Gastrocnemius medialis (tissue), 4 donors: Measurements from ENCODE around the gene HOXC11. TPM values are rescaled to one million over a fixed set of nuclear protein-coding genes. Genes with fewer than 3 reads are reported as not detected.
A peak's percentile ranks its signal among the peaks of the same experiment; 100 is the strongest.

Experiments
- ATAC-seq, 2 donors: fragments of 150-250 bp; one replicate each; pipeline ENCODE4 v1.9.1; 2016
- DNase-seq, 2 donors: peaks; one replicate each; pipeline ENCODE4 v3.0.0-alpha.2; 2019
- H3K27ac ChIP-seq, 4 donors: fragments of 200-600 bp; sonication (generic); 1 replicate in 1 of 4; 2 replicates in 3 of 4; pipeline ENCODE4 v1.5.1; 2016 to 2018; ENCODE audit warnings: mild to moderate bottlenecking in 2 of 4, moderate library complexity in 1 of 4
- H3K27me3 ChIP-seq, 3 donors: fragments of 200-600 bp; sonication (generic) in 2 of 3; 1 replicate in 1 of 3; 2 replicates in 2 of 3; pipeline versions ENCODE4 v1.5.1 to v1.6.0; 2016 to 2019; ENCODE audit warnings: mild to moderate bottlenecking in 1 of 3, moderate library complexity in 1 of 3
- H3K36me3 ChIP-seq, 2 donors: fragments of 200-600 bp; sonication (generic) in 1 of 2; one replicate each; pipeline ENCODE4 v1.5.1; 2017 to 2018
- H3K4me1 ChIP-seq, 2 donors: fragments of 200-600 bp; sonication (generic) in 1 of 2; one replicate each; pipeline ENCODE4 v1.5.1; 2016 to 2017; ENCODE audit warnings: mild to moderate bottlenecking in 2 of 2
- H3K4me3 ChIP-seq, 4 donors: fragments of 200-600 bp; sonication (generic) in 3 of 4; 1 replicate in 1 of 4; 2 replicates in 3 of 4; pipeline ENCODE4 v1.5.1; 2016 to 2019; ENCODE audit warnings: mild to moderate bottlenecking in 2 of 4
- H3K9me3 ChIP-seq, 3 donors: fragments of 200-600 bp; sonication (generic) in 2 of 3; 1 replicate in 1 of 3; 2 replicates in 2 of 3; pipeline ENCODE4 v1.5.1; 2016 to 2019
- POLR2A ChIP-seq, 2 donors: fragments of 450-650 bp; IDR thresholded peaks; one replicate each; pipeline ENCODE4 v1.6.1; 2017; ENCODE audit warnings: antibody characterized with exemption in 2 of 2, mild to moderate bottlenecking in 2 of 2, moderate library complexity in 2 of 2
- in situ Hi-C, 4 donors: fragments of 200-750 bp; cut with MboI; loops; one replicate each; pipeline versions ENCODE4 v1.15.0 to v1.8.0; 2017; ENCODE audit warnings: low sequenced_read_pairs in 4 of 4
- intact Hi-C: fragments of 100-400 bp; cut with DNase I; formaldehyde crosslinking; loops from one replicate; pipeline ENCODE4 v1.15.1; 2023; ENCODE audit warnings: low total_unique reads
- total RNA-seq, 4 donors: library from RNA; depleted of rRNA; stranded (reverse); fragments of >200 nt; gene quantifications; one replicate each; pipeline versions ENCODE4 v1.1.0 to v1.2.3, GENCODE V29; 2016
- TF ChIP-seq, protein P1 (sequence below), 5 experiments: fragments of 450-650 bp in 3 of 5; fragments of 200-600 bp in 2 of 5; sonication (generic) in 2 of 5; IDR thresholded peaks in 4 of 5; conservative IDR thresholded peaks in 1 of 5; 1 replicate in 4 of 5; 2 replicates in 1 of 5; pipeline ENCODE4 v1.5.1; 2016 to 2019; ENCODE audit warnings: antibody characterized with exemption in 5 of 5, mild to moderate bottlenecking in 3 of 5, moderate library complexity in 3 of 5

The HOXC11 gene
- total RNA-seq, 4 donors from 2014 or later: 0.24 to 1.1 (median 0.44) TPM

DNA sequence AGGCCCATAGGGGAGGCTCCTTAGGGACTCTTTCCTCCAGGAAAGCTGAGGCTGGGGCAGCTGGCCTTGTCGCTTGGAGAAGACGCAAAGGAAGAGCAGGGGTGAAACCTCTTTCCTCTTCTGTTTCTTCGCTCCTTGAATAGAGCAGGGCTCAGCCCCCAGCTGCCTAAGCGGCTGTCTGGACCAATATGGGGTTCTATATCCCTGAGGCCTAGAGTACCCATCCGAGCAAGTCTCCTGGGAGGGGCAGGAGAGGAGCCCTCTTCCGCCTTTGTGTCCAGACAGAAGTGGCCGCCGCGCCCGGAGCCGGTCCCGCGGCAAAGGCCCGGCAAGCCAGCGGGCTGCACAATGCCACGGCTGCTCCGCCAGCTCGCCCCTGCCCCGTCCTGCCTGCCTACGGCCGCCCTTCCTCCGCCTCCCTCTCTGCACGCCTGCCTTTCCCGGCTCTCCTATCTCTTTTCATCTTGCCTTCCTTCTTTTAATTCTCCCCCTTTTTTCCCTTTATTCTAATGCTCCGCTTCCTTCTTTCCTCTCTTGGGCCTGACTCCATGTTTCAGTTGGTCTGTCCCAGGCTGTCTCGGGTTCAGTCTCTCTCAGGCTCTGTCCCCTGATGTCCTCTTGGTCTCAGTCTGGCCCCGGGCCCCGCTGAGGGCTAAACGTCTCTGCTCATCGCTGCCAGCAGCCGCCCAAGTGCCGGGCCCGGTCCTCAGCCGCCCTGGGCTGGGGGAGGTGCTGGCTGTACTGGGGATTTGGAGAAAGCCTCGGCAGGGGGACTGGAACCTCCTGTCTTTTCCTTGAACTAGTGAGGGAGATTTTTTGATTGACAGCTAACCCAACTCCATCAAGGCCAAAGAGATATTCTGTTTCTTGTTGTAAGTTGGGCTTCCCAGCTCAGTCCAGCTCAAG lies 24.5 kb downstream of the HOXC11 start:
- H3K27ac ChIP-seq: peak overlapping the region; percentile 94 to 100 (median 98)
- peak overlapping the region; percentile 64 to 88 (median 80) for H3K4me3 ChIP-seq
- intact Hi-C loops: loop anchor here (10.0 kb wide), 2 partner anchors 953 to 1727 kb away; partner anchors contain the start of genes CD63 and RDH5
- in situ Hi-C loops: loop anchor here in 3 of 4 donors (25.0 kb wide), 3 partner anchors 215 to 1715 kb away; partner anchors contain the start of genes GPR84 (in 2 of the 3), BLOC1S1 (in 1 of the 3), ITGA7 (in 1 of the 3) and RDH5 (in 1 of the 3)
- peak in 1 of 2 donors; percentile 78 for DNase-seq
- H3K4me1 ChIP-seq: peaks cover 29% of the 10 kb centered on the region in 2 donors
- no peaks in the 10 kb centered on the region for H3K9me3 ChIP-seq
- ATAC-seq: peak in 1 of 2 donors; percentile 2
- H3K36me3 ChIP-seq: no peaks in the 10 kb centered on the region
- TF ChIP-seq, protein P1, sequence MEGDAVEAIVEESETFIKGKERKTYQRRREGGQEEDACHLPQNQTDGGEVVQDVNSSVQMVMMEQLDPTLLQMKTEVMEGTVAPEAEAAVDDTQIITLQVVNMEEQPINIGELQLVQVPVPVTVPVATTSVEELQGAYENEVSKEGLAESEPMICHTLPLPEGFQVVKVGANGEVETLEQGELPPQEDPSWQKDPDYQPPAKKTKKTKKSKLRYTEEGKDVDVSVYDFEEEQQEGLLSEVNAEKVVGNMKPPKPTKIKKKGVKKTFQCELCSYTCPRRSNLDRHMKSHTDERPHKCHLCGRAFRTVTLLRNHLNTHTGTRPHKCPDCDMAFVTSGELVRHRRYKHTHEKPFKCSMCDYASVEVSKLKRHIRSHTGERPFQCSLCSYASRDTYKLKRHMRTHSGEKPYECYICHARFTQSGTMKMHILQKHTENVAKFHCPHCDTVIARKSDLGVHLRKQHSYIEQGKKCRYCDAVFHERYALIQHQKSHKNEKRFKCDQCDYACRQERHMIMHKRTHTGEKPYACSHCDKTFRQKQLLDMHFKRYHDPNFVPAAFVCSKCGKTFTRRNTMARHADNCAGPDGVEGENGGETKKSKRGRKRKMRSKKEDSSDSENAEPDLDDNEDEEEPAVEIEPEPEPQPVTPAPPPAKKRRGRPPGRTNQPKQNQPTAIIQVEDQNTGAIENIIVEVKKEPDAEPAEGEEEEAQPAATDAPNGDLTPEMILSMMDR (IDR thresholded peaks at IDR 0.05 in 4 of 5, conservative IDR thresholded peaks at IDR 0.05 in 1 of 5): no peak
- peak; percentile 11 to 22 for TF ChIP-seq POLR2A (IDR thresholded peaks at IDR 0.05)
- H3K27me3 ChIP-seq: peaks cover 0 to 4% (median 0%) of the 10 kb centered on the region in 3 donors

DNA sequence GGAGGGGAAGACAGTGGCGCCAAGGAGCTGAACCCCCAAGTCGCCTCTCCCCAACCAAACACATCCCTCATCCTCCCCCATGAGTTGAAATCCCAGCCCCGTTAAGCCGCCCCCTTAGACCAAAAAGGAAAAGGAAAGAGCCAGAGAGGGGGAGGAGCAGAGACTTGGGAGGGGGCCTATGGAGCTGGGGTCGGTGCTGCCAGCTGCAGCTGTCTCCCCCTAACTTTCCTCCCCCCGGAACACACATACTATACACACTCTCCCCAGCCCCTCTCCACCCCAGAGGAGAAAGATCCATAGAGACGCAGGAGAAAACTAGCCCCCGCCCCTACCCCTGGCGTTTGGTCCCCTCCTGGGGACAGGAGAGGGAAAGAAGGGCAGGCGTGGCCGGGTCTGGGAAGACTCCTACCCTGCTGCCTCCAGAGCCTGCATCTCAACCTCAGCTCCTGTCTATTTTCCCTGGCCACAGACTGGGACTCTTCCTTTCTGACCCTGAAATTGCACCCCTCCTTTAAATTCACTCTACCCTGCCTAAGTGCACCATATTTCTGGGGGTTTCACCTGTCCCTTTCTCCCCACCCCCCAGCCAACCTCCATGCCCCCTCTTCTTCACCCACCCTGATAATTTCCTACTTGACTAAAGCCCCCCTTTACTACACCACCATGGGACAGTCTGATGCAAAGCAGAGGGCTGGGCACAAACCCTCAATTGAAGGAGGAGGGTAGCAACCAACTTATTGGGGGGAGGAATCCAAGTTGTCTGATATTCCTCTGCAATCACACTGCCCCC lies 25.4 kb downstream of the HOXC11 start:
- TF ChIP-seq POLR2A (IDR thresholded peaks at IDR 0.05): peak in 1 of 2 donors; percentile 1
- TF ChIP-seq, protein P1 (IDR thresholded peaks at IDR 0.05 in 4 of 5, conservative IDR thresholded peaks at IDR 0.05 in 1 of 5): peak in 1 of 5 experiments; percentile 16
- Histone ChIP-seq H3K27ac (peak overlapping the region; percentile 94 to 100 (median 98)), H3K36me3 (no peaks in the 10 kb centered on the region), H3K4me1 (peaks cover 24 to 25% of the 10 kb centered on the region in 2 donors), H3K4me3 (peak overlapping the region; percentile 64 to 88 (median 80)), H3K9me3 (no peaks in the 10 kb centered on the region), H3K27me3 (peaks cover 0 to 4% (median 0%) of the 10 kb centered on the region in 3 donors)
- no peak for DNase-seq
- in situ Hi-C loops: loop anchor here in 3 of 4 donors (25.0 kb wide), 3 partner anchors 214 to 1714 kb away; partner anchors contain the start of genes GPR84 (in 2 of the 3), BLOC1S1 (in 1 of the 3), ITGA7 (in 1 of the 3) and RDH5 (in 1 of the 3)
- ATAC-seq: no peak
- intact Hi-C loops: loop anchor here (10.0 kb wide), 2 partner anchors 954 to 1726 kb away; partner anchors contain the start of genes CD63 and RDH5

DNA sequence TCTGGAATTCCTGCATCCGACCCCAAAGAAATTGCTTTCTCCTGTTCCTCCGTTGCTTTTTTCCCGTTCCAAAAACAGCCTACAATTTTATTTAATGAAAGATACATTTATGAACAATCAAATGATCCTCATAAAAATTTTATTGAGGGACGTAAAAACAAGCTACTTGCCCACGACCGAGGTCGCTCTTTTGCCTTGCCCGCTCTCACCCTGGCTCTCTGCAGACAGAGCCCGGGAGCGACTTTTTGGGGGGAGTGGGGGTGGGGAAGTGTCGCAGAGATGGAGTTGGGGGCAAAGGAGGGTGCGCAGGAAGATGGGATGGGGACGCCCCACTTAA lies 25.9 kb downstream of the HOXC11 start:
- Histone ChIP-seq H3K4me1 (peaks cover 23 to 25% of the 10 kb centered on the region in 2 donors), H3K4me3 (peak overlapping the region; percentile 64 to 88 (median 80)), H3K27me3 (peaks cover 0 to 4% (median 0%) of the 10 kb centered on the region in 3 donors), H3K36me3 (no peaks in the 10 kb centered on the region), H3K27ac (peak overlapping the region; percentile 94 to 100 (median 98)), H3K9me3 (no peaks in the 10 kb centered on the region)
- ATAC-seq: no peak
- DNase-seq: no peak
- in situ Hi-C loops: loop anchor here in 3 of 4 donors (25.0 kb wide), 3 partner anchors 213 to 1713 kb away; partner anchors contain the start of genes GPR84 (in 2 of the 3), BLOC1S1 (in 1 of the 3), ITGA7 (in 1 of the 3) and RDH5 (in 1 of the 3)
- intact Hi-C loops: loop anchor here (10.0 kb wide), 2 partner anchors 954 to 1726 kb away; partner anchors contain the start of genes CD63 and RDH5
- no peak for TF ChIP-seq POLR2A (IDR thresholded peaks at IDR 0.05)
- TF ChIP-seq, protein P1 (IDR thresholded peaks at IDR 0.05 in 4 of 5, conservative IDR thresholded peaks at IDR 0.05 in 1 of 5): peak in 1 of 5 experiments; percentile 1
